Mononuclear cell (primary cell): ENCODE results near the gene CTBS. TPM values are rescaled to one million over a fixed set of nuclear protein-coding genes. Genes with fewer than 3 reads are reported as not detected.
A peak's percentile ranks its signal among the peaks of the same experiment; 100 is the strongest.

ENCODE experiments used
- H3K27me3 ChIP-seq: 2 replicates; pipeline ENCODE4 v1.6.0; 2011; ENCODE audit warnings: low read length, control low read depth; ENCODE audit not compliant: insufficient read depth
- H3K4me1 ChIP-seq: 2 replicates; pipeline ENCODE4 v1.5.1; 2011; ENCODE audit warnings: mild to moderate bottlenecking, low read length, control low read depth; ENCODE audit not compliant: insufficient read depth
- H3K4me3 ChIP-seq: 2 replicates; pipeline ENCODE4 v1.5.1; 2011; ENCODE audit warnings: mild to moderate bottlenecking, low read length, moderate library complexity
- H3K9me3 ChIP-seq: 2 replicates; pipeline ENCODE4 v1.5.1; 2011; ENCODE audit warnings: low read depth, mild to moderate bottlenecking, control low read depth, low read length
- total RNA-seq: library from RNA; depleted of rRNA; stranded (reverse); fragments of >200 nt; gene quantifications from one replicate; pipeline ENCODE4 v1.2.3, GENCODE V29; 2012

CTBS gene, protein sequence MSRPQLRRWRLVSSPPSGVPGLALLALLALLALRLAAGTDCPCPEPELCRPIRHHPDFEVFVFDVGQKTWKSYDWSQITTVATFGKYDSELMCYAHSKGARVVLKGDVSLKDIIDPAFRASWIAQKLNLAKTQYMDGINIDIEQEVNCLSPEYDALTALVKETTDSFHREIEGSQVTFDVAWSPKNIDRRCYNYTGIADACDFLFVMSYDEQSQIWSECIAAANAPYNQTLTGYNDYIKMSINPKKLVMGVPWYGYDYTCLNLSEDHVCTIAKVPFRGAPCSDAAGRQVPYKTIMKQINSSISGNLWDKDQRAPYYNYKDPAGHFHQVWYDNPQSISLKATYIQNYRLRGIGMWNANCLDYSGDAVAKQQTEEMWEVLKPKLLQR
- 27.0 TPM for total RNA-seq

GRCh38 chr1:84573967-84574842, at the start of gene CTBS:
Gene CTBS (minus strand): TSS chr1:84574440. CDS start chr1:84574415, 25 bp downstream.
- Histone ChIP-seq H3K9me3 (no peaks in the 10 kb centered on the region), H3K4me3 (peak within 1 kb of the TSS; percentile 76), H3K4me1 (peaks cover 29% of the 10 kb centered on the region), H3K27me3 (no peaks in the 10 kb centered on the region)

DNA sequence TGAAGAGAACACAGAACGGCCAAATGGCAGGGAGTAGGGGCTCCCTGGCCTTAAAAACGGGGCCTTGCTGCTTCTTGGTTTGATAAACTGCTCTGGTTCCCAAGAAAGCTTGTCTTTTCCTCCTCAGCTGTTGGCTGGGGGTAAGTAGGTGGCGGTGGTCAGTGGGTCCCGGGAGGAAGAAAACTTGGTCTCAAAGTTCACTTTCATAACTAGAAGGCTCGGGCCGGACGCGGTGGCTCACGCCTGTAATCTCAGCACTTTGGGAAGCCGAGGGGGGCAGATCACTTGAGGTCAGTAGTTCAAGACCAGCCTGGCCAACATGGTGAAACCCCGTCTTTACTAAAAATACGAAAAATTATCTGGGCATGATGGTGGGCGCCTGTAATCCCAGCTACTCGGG, 47.3 kb upstream of the CTBS start:
- no peaks in the 10 kb centered on the region for H3K9me3 ChIP-seq
- H3K4me3 ChIP-seq, result no peak overlapping the region
- H3K4me1 ChIP-seq, result peaks cover 6% of the 10 kb centered on the region
- no peaks in the 10 kb centered on the region for H3K27me3 ChIP-seq

- peak overlapping the region; percentile 51 for H3K4me3 ChIP-seq
- no peaks in the 10 kb centered on the region for H3K9me3 ChIP-seq
- H3K4me1 ChIP-seq, result peaks cover 6% of the 10 kb centered on the region
- no peaks in the 10 kb centered on the region for H3K27me3 ChIP-seq
These were observed 46.6 kb upstream of the CTBS start for GRCh38 chr1:84620720-84621313.

- Histone ChIP-seq H3K27me3 (no peaks in the 10 kb centered on the region), H3K9me3 (peaks cover under 1% of the 10 kb centered on the region), H3K4me3 (no peak overlapping the region), H3K4me1 (peaks cover 6% of the 10 kb centered on the region)
These were observed 45.3 kb upstream of the CTBS start for GRCh38 chr1:84619383-84620102.

GRCh38 chr1:84617349-84617748, 43.1 kb upstream of the CTBS start:
- Histone ChIP-seq H3K4me3 (no peak overlapping the region), H3K27me3 (no peaks in the 10 kb centered on the region), H3K4me1 (peaks cover 6% of the 10 kb centered on the region), H3K9me3 (peaks cover 6% of the 10 kb centered on the region)

DNA sequence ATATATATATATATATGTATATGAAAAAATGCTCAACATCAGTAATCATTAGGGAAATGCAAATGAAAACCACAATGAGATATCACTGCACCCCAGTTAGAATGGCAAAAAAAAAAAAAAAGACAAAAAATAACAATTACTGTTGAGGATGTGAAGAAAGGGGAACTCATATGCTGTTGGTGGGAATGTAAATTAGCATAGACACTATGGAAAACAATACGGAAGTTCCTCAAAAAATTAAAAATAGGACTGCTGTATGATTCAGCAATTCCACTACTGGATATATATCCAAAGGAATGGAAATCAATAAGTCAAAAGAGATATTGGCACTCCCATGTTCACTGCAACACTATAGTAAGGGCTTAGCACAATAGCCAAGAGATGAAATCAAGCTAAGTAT, 41.5 kb upstream of the CTBS start:
- Histone ChIP-seq H3K27me3 (no peaks in the 10 kb centered on the region), H3K9me3 (peaks cover 6% of the 10 kb centered on the region), H3K4me3 (no peak overlapping the region), H3K4me1 (peaks cover 6% of the 10 kb centered on the region)

- peaks cover 6% of the 10 kb centered on the region for H3K9me3 ChIP-seq
- no peak overlapping the region for H3K4me3 ChIP-seq
- H3K4me1 ChIP-seq, result no peaks in the 10 kb centered on the region
- H3K27me3 ChIP-seq, result no peaks in the 10 kb centered on the region
These were observed 39.6 kb upstream of the CTBS start for GRCh38 chr1:84613887-84614286.

DNA sequence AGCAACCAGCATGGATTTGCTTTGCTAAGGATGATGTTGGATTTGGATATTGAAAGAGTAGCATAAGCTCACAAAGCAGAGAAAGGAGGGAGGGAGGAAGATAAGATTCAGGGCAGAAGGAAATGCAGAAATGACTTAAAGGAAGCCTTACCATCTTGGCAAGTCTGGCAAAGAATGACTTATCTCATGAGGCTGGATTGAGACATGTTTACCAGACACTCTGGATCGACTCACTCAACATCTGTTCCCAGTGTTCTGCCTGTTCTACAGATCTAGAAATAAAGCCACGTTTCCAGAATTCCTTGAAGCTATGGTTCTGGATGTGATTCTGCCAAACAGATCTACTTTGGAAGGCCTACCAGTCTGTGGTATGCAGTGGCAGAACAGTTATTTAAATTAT, 38.8 kb upstream of the CTBS start:
- Histone ChIP-seq H3K4me1 (no peaks in the 10 kb centered on the region), H3K9me3 (peaks cover 6% of the 10 kb centered on the region)

GRCh38 chr1:84611796-84612195, 37.6 kb upstream of the CTBS start:
- H3K9me3 ChIP-seq, result peaks cover 6% of the 10 kb centered on the region
- H3K27me3 ChIP-seq, result no peaks in the 10 kb centered on the region
- no peak overlapping the region for H3K4me3 ChIP-seq
- H3K4me1 ChIP-seq, result no peaks in the 10 kb centered on the region

More for the DNA sequence above, 38.8 kb upstream of the CTBS start:
- H3K4me3 ChIP-seq, result no peak overlapping the region
- no peaks in the 10 kb centered on the region for H3K27me3 ChIP-seq

- Histone ChIP-seq H3K4me1 (no peaks in the 10 kb centered on the region), H3K4me3 (no peak overlapping the region), H3K27me3 (no peaks in the 10 kb centered on the region), H3K9me3 (peaks cover 6% of the 10 kb centered on the region)
These were observed 36.9 kb upstream of the CTBS start for GRCh38 chr1:84611091-84611490.

DNA sequence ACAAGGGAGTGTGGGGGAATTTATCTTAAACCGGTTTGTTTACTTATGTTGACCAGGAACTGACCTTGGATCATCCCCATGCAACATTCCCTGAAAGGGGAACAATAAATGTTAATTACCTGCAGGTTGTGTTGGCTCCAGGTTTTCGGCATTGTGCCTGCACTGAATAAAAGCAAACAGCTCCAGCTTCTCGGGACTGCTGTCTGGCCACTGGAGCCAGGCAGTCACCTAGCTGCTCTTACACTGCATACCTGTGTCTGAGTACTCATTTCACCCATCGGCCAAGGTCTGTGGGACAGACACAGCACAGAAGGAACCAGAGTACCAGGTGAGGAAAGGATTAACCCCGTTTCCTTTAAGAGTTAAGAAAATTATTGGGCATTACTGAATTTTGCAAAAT, 32.7 kb upstream of the CTBS start:
- H3K9me3 ChIP-seq, result peaks cover 17% of the 10 kb centered on the region
- H3K4me3 ChIP-seq, result no peak overlapping the region
- H3K27me3 ChIP-seq, result no peaks in the 10 kb centered on the region
- H3K4me1 ChIP-seq, result no peaks in the 10 kb centered on the region

DNA sequence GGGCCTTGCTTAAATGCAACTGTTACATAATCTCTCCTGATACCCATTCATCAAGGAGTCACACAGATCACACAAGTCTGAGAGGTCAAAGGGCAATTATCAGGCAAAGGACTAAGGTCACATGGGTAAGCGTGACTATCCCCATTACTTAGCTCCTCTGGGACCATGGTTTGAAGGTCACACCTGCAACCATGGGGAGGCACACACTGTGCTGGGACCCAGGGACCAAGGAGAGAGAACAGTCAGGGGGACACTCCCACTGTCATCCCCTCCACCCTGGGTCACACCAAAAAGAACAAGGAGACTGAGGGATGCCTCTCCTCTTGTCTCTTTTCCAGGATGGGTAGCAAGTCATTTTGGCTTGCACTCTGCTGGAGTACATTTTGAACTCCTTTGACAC, 30.9 kb upstream of the CTBS start:
- Histone ChIP-seq H3K4me3 (no peak overlapping the region), H3K27me3 (no peaks in the 10 kb centered on the region), H3K4me1 (no peaks in the 10 kb centered on the region), H3K9me3 (peaks cover 17% of the 10 kb centered on the region)

DNA sequence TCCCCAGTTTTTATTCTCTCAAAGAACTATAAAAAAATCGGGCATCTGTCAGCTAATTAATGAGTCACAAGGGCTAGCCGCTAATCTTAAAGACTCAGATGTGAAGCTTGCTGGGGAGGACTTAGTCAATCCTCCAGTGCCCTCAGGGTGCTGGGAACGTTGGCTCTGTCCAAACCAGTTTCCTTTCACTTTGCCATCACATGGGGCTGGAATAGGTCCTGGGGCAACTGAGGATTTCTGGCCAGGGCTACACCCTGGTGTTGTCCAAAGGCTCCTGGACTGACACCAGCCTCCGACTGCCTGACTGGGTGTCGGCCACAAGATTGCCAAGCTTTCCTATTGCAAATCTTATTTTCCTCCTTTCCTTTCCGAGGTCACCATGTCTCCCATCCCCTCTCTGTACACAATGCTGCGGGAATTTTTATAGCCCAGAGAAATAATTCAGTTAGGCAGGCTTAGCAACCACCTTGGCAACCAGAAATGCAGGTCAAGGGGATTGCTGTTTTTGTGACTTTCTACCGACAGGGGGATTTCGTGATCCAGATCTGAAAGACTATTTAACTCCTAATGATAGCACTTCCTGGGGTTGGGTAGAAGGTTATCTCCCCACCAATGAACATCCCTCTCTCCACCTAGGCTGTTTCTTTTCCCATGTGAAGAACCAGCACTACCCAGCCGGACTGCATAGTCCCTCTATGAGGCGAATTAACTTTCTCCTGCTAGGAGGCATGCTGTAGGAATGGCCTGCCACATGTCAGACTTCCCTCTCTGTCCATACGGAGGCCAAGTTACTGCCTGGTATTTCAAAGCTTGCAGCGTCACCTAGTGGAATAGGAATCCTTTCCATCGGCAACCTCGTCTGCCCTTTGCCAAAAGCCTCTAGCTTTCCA, 29.9 kb upstream of the CTBS start:
- Histone ChIP-seq H3K27me3 (no peaks in the 10 kb centered on the region), H3K9me3 (peaks cover 17% of the 10 kb centered on the region), H3K4me3 (no peak overlapping the region), H3K4me1 (no peaks in the 10 kb centered on the region)

DNA sequence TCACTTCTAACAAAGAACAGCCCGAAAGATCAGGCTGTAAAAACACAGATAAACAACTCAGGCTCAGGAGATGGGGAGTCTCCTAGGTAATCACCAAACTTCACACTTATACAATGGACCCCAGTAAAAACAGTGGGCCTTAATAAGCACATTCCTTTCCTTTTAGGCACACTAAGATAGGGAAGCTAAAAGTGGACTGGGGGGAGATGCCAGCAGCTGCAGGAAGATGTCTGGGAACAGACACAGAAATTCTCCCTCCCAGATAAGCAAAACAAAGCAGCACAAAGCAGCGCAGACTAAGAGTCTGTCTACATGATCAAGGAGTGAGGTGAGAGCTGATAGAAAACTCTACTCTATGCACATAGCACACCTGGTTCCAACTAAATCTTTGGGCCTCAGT, 29.0 kb upstream of the CTBS start:
- H3K4me3 ChIP-seq, result no peak overlapping the region
- peaks cover 17% of the 10 kb centered on the region for H3K9me3 ChIP-seq
- no peaks in the 10 kb centered on the region for H3K4me1 ChIP-seq
- H3K27me3 ChIP-seq, result no peaks in the 10 kb centered on the region
